Liver (tissue), 9 donors: ENCODE data around the gene ANKRD33B. TPM values are rescaled to one million over a fixed set of nuclear protein-coding genes. Genes with fewer than 3 reads are reported as not detected.

Experiments used
- DNase-seq: peaks from one replicate; pipeline ENCODE4 v3.0.0-alpha.2; 2017; ENCODE audit warnings: low spot score
- H3K27ac ChIP-seq, 2 donors: one replicate each; pipeline ENCODE4 v1.7.0; 2013; ENCODE audit warnings: inconsistent platforms in 2 of 2, low read length in 2 of 2, control low read depth in 1 of 2, low read depth in 1 of 2, mild to moderate bottlenecking in 1 of 2
- H3K27me3 ChIP-seq, 4 donors: one replicate each; pipeline versions ENCODE4 v1.6.1 to v1.7.0; 2013; ENCODE audit warnings: low read length in 3 of 4, inconsistent platforms in 1 of 4, mild to moderate bottlenecking in 1 of 4, moderate library complexity in 1 of 4; ENCODE audit not compliant: control insufficient read depth in 4 of 4, insufficient read depth in 4 of 4
- H3K36me3 ChIP-seq, 4 donors: one replicate each; pipeline versions ENCODE4 v1.6.1 to v1.7.0; 2013; ENCODE audit warnings: low read length in 3 of 4, mild to moderate bottlenecking in 3 of 4, low read depth in 1 of 4, moderate library complexity in 1 of 4; ENCODE audit not compliant: control insufficient read depth in 4 of 4, insufficient read depth in 3 of 4
- H3K4me1 ChIP-seq, 4 donors: one replicate each; pipeline versions ENCODE4 v1.6.1 to v1.7.0; 2013; ENCODE audit warnings: low read length in 3 of 4, mild to moderate bottlenecking in 3 of 4, moderate library complexity in 1 of 4; ENCODE audit not compliant: control insufficient read depth in 4 of 4, insufficient read depth in 4 of 4
- H3K4me3 ChIP-seq, 3 donors: one replicate each; pipeline versions ENCODE4 v1.6.1 to v1.7.0; 2013; ENCODE audit warnings: low read length in 3 of 3, control low read depth in 1 of 3, low read depth in 1 of 3, mild to moderate bottlenecking in 1 of 3
- H3K9ac ChIP-seq, 2 donors: one replicate each; pipeline ENCODE4 v1.7.0; 2013; ENCODE audit warnings: low read length in 2 of 2, mild to moderate bottlenecking in 2 of 2, moderate library complexity in 2 of 2, control low read depth in 1 of 2, low read depth in 1 of 2
- H3K9me3 ChIP-seq, 4 donors: one replicate each; pipeline versions ENCODE4 v1.6.1 to v1.7.0; 2013; ENCODE audit warnings: low read length in 3 of 4; ENCODE audit not compliant: control insufficient read depth in 4 of 4
- EGR1 ChIP-seq, 2 donors: IDR thresholded peaks; 2 replicates each; pipeline ENCODE4 v1.6.1; 2016 to 2018; ENCODE audit warnings: antibody characterized with exemption in 2 of 2, low read depth in 2 of 2
- FOXA1 ChIP-seq: IDR thresholded peaks from 2 replicates; pipeline ENCODE4 v1.6.1; 2016; ENCODE audit warnings: antibody characterized with exemption
- FOXA2 ChIP-seq: IDR thresholded peaks from 2 replicates; pipeline ENCODE4 v1.6.1; 2016; ENCODE audit warnings: antibody characterized with exemption
- GABPA ChIP-seq, 2 donors: IDR thresholded peaks in 1 of 2; conservative IDR thresholded peaks in 1 of 2; 2 replicates each; pipeline ENCODE4 v1.6.1; 2016; ENCODE audit warnings: antibody characterized with exemption in 2 of 2, mild to moderate bottlenecking in 1 of 2, moderate library complexity in 1 of 2
- HNF4A ChIP-seq, 2 donors: conservative IDR thresholded peaks; 2 replicates each; pipeline ENCODE4 v1.6.1; 2016; ENCODE audit warnings: antibody characterized with exemption in 2 of 2, mild to moderate bottlenecking in 2 of 2
- HNF4G ChIP-seq: IDR thresholded peaks from 2 replicates; pipeline ENCODE4 v1.6.1; 2016; ENCODE audit warnings: antibody characterized with exemption
- JUND ChIP-seq, 2 donors: IDR thresholded peaks; 2 replicates each; pipeline ENCODE4 v1.6.1; 2016; ENCODE audit warnings: antibody characterized with exemption in 2 of 2
- NR2F2 ChIP-seq: IDR thresholded peaks from 2 replicates; pipeline ENCODE4 v1.6.1; 2016; ENCODE audit warnings: antibody characterized with exemption
- RAD21 ChIP-seq, 2 donors: IDR thresholded peaks; 2 replicates each; pipeline ENCODE4 v1.6.1; 2016; ENCODE audit warnings: antibody characterized with exemption in 2 of 2, mild to moderate bottlenecking in 2 of 2
- RXRA ChIP-seq, 2 donors: IDR thresholded peaks; 2 replicates each; pipeline ENCODE4 v1.6.1; 2017 to 2018; ENCODE audit warnings: antibody characterized with exemption in 2 of 2, mild to moderate bottlenecking in 1 of 2
- SP1 ChIP-seq: IDR thresholded peaks from 2 replicates; pipeline ENCODE4 v1.6.1; 2018; ENCODE audit warnings: antibody characterized with exemption, mild to moderate bottlenecking
- TAF1 ChIP-seq: conservative IDR thresholded peaks from 2 replicates; pipeline ENCODE4 v1.6.1; 2016; ENCODE audit warnings: antibody characterized with exemption, mild to moderate bottlenecking
- YY1 ChIP-seq: IDR thresholded peaks from 2 replicates; pipeline ENCODE4 v1.6.1; 2016; ENCODE audit warnings: antibody characterized with exemption, mild to moderate bottlenecking
- WGBS: extraction: QIAGEN DNeasy Blood & Tissue Kit; methylation state at CpG from one replicate; pipeline ENCODE4 v1.1.7; 2013; 5-methylcytosine and 5-hydroxymethylcytosine counted together
- polyA plus RNA-seq, 2 donors: library from polyadenylated mRNA; stranded (reverse) in 1 of 2; unstranded in 1 of 2; fragments of 200-250 nt in 1 of 2; fragments of >200 nt in 1 of 2; fragmentation: Nextera tagmentation in 1 of 2; extraction: Ambion mirVana in 1 of 2; gene quantifications; one replicate each; pipeline versions ENCODE4 v1.2.1 to v1.2.3, GENCODE V29; 2013 to 2015
- total RNA-seq, 2 donors: library from RNA; depleted of rRNA; stranded (reverse); fragments of >200 nt; gene quantifications; one replicate each; pipeline ENCODE4 v1.2.3, GENCODE V29; 2014
- TF ChIP-seq, protein P1 (sequence below): IDR thresholded peaks from 2 replicates; pipeline ENCODE4 v1.6.1; 2016; ENCODE audit warnings: antibody characterized with exemption
- TF ChIP-seq, protein P2 (sequence below): fragments of 150-350 bp; IDR thresholded peaks from 2 replicates; pipeline ENCODE4 v1.5.1; 2017; ENCODE audit warnings: improper control_type of control experiment, low read depth, low read length; ENCODE audit not compliant: missing input control
- TF ChIP-seq, protein P3 (sequence below): IDR thresholded peaks from 2 replicates; pipeline ENCODE4 v1.6.1; 2016; ENCODE audit warnings: antibody characterized with exemption, mild to moderate bottlenecking
- TF ChIP-seq, protein P4 (sequence below): IDR thresholded peaks from 2 replicates; pipeline ENCODE4 v1.6.1; 2016; ENCODE audit warnings: antibody characterized with exemption
- TF ChIP-seq, protein P5 (sequence below): IDR thresholded peaks from 2 replicates; pipeline ENCODE4 v1.6.1; 2016; ENCODE audit warnings: antibody characterized with exemption
- donor health status: healthy.
- donor health status: healthy.
- donor health status: healthy.
- donor health status: healthy.
- donor health status: healthy.

ANKRD33B gene
- total and polyA plus RNA-seq, 4 donors: 0.09 to 1.9 (median 0.25) TPM; not detected in 1

DNA sequence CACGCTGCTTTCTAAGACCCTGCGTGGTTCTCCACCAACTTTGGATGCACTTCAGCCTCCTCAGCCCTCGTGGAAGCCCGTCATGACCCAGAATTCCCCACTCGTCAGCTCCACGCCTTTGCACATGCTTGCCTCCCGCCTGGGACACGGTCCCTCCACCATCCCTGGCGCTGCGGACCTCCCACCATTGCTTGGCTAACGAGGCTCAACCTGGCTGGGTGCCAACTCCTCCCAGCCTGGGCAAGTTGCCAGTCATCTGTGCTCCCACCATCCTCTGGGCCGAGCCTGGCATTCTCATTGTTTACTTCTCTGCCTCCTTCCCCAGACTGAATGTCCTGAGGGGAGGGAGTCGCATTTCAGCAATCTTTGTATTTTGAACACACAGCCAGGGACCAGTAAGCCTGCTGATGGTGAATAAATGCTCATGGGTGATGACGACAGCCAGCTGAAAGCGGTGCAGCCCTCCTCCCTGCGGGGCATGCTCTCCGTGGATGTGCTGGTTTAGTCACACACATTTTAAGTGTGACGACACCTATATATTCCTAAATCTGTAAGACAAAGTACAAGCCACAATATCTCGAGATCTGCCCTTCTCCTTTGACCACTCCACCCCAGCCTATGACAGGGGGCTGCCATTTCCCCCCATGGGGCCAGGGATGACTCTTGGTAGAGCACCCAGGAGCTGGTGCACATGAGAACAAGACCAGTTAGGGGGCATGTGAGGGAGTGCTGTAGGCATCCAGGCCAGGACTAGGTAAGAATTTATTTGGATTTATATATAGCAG, 37.6 kb downstream of the ANKRD33B start:
- no peaks in the 10 kb centered on the region for H3K36me3 ChIP-seq
- no peaks in the 10 kb centered on the region for H3K9me3 ChIP-seq
- TF ChIP-seq, protein P1, sequence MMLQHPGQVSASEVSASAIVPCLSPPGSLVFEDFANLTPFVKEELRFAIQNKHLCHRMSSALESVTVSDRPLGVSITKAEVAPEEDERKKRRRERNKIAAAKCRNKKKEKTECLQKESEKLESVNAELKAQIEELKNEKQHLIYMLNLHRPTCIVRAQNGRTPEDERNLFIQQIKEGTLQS: no peak
- TF ChIP-seq, protein P2, sequence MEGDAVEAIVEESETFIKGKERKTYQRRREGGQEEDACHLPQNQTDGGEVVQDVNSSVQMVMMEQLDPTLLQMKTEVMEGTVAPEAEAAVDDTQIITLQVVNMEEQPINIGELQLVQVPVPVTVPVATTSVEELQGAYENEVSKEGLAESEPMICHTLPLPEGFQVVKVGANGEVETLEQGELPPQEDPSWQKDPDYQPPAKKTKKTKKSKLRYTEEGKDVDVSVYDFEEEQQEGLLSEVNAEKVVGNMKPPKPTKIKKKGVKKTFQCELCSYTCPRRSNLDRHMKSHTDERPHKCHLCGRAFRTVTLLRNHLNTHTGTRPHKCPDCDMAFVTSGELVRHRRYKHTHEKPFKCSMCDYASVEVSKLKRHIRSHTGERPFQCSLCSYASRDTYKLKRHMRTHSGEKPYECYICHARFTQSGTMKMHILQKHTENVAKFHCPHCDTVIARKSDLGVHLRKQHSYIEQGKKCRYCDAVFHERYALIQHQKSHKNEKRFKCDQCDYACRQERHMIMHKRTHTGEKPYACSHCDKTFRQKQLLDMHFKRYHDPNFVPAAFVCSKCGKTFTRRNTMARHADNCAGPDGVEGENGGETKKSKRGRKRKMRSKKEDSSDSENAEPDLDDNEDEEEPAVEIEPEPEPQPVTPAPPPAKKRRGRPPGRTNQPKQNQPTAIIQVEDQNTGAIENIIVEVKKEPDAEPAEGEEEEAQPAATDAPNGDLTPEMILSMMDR: no peak
- TF ChIP-seq, protein P3, sequence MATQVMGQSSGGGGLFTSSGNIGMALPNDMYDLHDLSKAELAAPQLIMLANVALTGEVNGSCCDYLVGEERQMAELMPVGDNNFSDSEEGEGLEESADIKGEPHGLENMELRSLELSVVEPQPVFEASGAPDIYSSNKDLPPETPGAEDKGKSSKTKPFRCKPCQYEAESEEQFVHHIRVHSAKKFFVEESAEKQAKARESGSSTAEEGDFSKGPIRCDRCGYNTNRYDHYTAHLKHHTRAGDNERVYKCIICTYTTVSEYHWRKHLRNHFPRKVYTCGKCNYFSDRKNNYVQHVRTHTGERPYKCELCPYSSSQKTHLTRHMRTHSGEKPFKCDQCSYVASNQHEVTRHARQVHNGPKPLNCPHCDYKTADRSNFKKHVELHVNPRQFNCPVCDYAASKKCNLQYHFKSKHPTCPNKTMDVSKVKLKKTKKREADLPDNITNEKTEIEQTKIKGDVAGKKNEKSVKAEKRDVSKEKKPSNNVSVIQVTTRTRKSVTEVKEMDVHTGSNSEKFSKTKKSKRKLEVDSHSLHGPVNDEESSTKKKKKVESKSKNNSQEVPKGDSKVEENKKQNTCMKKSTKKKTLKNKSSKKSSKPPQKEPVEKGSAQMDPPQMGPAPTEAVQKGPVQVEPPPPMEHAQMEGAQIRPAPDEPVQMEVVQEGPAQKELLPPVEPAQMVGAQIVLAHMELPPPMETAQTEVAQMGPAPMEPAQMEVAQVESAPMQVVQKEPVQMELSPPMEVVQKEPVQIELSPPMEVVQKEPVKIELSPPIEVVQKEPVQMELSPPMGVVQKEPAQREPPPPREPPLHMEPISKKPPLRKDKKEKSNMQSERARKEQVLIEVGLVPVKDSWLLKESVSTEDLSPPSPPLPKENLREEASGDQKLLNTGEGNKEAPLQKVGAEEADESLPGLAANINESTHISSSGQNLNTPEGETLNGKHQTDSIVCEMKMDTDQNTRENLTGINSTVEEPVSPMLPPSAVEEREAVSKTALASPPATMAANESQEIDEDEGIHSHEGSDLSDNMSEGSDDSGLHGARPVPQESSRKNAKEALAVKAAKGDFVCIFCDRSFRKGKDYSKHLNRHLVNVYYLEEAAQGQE: peak; percentile 75
- TF ChIP-seq FOXA1: peak; percentile 84
- no peak for TF ChIP-seq TAF1
- peak; percentile 53 to 57 for TF ChIP-seq RAD21 (IDR thresholded peaks at IDR 0.05)
- peak; percentile 92 for TF ChIP-seq FOXA2
- TF ChIP-seq, protein P4, sequence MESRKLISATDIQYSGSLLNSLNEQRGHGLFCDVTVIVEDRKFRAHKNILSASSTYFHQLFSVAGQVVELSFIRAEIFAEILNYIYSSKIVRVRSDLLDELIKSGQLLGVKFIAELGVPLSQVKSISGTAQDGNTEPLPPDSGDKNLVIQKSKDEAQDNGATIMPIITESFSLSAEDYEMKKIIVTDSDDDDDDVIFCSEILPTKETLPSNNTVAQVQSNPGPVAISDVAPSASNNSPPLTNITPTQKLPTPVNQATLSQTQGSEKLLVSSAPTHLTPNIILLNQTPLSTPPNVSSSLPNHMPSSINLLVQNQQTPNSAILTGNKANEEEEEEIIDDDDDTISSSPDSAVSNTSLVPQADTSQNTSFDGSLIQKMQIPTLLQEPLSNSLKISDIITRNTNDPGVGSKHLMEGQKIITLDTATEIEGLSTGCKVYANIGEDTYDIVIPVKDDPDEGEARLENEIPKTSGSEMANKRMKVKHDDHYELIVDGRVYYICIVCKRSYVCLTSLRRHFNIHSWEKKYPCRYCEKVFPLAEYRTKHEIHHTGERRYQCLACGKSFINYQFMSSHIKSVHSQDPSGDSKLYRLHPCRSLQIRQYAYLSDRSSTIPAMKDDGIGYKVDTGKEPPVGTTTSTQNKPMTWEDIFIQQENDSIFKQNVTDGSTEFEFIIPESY: peak; percentile 81
- peak in 1 of 2 donors; percentile 46 for TF ChIP-seq EGR1 (IDR thresholded peaks at IDR 0.05; ENCODE audit: low read depth in 2 of 2)
- peak in 1 of 2 donors; percentile 77 for TF ChIP-seq JUND (IDR thresholded peaks at IDR 0.05)
- peak; percentile 45 to 89 for TF ChIP-seq RXRA (IDR thresholded peaks at IDR 0.05)
- TF ChIP-seq HNF4G: no peak
- no peak for TF ChIP-seq GABPA (IDR thresholded peaks at IDR 0.05 in 1 of 2, conservative IDR thresholded peaks at IDR 0.05 in 1 of 2)
- no peak for TF ChIP-seq NR2F2
- TF ChIP-seq YY1: peak; percentile 91
- TF ChIP-seq, protein P5, sequence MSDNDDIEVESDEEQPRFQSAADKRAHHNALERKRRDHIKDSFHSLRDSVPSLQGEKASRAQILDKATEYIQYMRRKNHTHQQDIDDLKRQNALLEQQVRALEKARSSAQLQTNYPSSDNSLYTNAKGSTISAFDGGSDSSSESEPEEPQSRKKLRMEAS: peak; percentile 90
- TF ChIP-seq SP1: peak; percentile 69
- TF ChIP-seq HNF4A (conservative IDR thresholded peaks at IDR 0.05): peak; percentile 48 to 81
- WGBS: 22% methylated on average over 19 of the region's 19 CpGs
- peaks cover 5 to 23% (median 13%) of the 10 kb centered on the region in 4 donors for H3K4me1 ChIP-seq
- DNase-seq: peak; percentile 82
- peak overlapping the region; percentile 59 to 76 for H3K9ac ChIP-seq
- no peaks in the 10 kb centered on the region for H3K27me3 ChIP-seq
- H3K27ac ChIP-seq: peak overlapping the region; percentile 91 to 97
- peak overlapping the region in 1 of 3 donors; percentile 4 for H3K4me3 ChIP-seq
